Activated T-cell treated with anti-CD3 and anti-CD28 coated beads, Interleukin-2, amount 50 U/mL, for 48 hours (primary cell): ENCODE results near the gene PLCL2.
"Not testable (repeated sequence)": the region's sequence is repeated elsewhere in the genome, so short reads cannot be mapped to it uniquely, and the experiment has no call there.

Experiments used
- DNase-seq, 2 experiments: peaks; one replicate each; pipeline ENCODE4 v3.0.0-alpha.2; 2020

PLCL2 gene

DNA sequence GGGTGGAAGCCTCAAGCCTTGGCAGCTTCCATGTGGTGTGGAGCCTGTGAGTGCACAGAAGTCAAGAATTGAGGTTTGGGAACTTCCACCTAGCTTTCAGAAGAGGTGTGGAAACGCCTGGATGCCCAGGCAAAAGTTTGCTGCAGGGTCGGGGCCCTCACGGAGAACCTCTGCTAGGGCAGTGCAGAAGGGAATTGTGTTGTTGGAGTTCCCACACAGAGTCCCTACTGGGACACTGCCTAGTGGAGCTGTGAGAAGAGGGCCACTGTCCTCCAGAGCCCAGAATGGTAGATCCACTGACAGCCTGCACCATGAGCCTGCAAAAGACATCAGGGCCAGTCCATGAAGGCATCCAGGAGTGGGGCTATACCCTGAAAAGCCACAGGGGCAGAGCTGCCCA lies 243.9 kb downstream of the PLCL2 start:
- not testable (repeated sequence) for DNase-seq

DNA sequence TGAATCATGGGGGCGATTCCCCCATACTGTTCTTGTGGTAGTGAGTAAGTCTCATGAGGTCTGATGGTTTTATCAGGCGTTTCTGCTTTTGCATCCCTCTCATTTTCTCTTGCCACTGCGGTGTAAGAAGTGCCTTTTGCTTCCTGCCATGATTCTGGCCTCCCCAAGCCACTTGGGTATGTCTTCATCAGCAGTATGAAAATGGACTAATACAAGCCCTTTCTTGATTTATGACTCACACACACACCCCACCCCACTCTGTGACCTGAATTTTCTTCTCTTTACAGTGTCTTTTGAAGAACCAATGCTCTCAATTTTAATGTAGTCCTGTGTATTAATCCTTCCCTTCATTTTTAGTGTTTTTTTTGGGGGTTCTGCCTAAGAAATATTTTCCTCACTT lies 244.8 kb downstream of the PLCL2 start:
- no peak for DNase-seq

DNA sequence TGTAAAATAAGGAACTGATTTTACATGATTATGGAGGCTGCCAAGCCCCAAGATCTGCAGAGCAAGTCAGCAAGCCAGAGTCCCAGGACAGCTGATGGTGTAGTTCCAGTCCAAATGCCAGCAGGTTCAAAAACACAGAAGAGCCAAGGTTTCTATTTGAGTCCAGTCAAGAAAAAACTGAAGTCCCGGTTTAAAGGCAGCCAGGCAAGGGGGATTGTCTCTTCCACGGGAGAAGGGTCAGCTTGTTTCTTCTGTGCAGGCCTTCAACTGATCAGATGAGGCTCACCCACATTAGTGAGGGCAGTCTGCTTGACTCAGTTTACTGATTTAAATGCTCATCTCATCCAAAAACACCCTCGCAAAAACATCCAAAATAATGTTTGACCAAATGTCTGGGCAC lies 246.2 kb downstream of the PLCL2 start:
- DNase-seq: no peak

DNA sequence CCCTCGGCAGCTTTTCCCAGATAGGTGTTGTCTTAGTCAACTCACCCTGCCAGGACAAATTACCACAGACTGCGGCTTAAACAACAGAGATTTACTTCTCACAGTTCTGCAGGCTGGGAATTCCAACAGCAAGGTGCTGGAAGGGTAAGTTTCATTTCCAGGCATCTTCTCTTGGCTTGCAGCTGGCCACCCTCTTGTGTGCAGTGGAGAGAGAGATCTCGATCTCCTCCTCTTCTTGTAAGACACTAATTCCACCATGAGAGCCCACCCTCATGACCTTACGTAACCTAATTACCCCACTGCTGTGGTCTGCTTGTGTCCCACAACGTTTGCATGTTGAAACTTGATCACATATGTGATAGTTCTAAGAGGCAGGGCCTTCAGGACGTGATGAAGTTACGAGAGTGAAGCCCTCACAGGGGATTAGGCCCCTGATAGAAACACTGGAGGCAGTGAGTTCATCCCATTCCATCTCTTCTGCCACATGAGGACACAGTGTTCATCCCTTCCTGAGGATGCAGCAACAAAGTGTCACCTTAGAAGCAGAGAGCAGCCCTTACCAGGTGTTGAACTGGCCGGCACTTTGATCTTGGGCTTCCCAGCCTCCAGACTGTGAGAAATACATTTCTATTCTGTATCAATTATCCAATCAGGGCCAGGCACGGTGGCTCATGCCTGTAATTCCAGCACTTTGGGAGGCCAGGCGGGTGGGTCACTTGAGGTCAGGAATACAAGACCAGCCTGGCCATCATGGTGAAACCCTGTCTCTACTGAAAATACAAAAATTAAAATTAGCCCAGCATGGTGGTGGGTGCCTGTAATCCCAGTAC lies 247.7 kb downstream of the PLCL2 start:
- peak; percentile 5 to 8 for DNase-seq

DNA sequence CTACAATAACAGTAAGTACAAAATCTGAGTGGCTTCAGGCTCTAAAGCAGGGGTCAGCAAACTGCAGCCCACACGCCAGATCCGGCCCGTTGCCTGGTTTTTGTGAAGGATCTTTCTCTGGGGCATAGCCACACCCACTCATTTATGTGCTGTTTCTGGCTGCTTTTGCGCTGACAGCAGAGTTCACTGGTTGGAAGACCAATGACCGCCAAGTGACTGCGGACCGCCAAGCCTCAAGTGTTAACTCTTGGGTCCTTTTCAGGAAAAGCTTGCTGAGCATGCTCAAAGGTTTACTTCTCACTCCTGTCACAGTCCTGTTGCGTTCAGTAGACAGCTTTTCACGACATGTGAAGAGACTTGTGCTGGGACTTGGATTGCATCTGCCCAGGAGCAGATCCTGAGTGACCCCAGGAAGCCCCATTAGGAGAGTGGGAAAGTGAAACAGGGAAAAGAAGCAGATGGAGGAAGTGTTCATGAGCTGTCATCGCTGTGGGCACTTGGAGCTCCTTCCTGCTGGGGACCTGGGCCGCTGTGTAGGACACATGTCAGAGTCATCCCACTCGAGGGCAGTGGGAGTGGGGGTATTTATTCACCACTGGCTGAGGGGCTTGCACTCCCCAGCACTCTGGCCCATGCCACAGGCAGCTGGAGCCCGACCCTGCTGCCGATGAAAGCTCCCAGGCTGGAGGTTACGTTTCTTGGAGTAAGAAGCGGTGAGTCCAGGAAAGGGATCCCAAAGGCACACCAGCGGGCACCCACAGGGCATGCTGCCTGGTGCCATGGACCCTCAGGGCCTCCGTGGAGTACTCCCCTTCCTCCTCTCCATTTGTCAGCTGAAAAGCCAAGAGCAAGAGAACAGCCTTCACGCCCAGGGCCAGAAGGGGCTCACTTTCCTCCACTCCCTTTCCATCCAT lies 249.1 kb downstream of the PLCL2 start:
- peak in 1 of 2 experiments; percentile 6 for DNase-seq

DNA sequence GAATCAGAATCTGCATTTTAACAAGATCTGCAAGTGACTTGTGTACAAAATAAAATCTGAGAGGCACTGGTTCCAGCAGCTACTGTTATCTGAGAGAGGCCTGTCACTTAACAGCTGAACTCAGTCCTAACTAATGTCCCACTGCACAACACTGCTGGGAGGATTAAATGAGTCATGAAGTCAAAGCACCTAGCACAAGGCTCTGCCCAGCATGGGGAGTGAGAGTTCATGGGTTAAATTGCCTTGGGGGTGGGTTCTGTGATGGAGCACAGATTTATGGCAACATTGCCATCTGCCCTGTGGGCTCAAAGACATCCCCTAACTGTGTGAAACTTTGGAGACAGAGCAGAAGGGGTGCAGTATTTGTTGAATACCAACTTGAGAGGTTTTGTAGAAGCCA lies 250.9 kb downstream of the PLCL2 start:
- peak in 1 of 2 experiments; percentile 6 for DNase-seq

DNA sequence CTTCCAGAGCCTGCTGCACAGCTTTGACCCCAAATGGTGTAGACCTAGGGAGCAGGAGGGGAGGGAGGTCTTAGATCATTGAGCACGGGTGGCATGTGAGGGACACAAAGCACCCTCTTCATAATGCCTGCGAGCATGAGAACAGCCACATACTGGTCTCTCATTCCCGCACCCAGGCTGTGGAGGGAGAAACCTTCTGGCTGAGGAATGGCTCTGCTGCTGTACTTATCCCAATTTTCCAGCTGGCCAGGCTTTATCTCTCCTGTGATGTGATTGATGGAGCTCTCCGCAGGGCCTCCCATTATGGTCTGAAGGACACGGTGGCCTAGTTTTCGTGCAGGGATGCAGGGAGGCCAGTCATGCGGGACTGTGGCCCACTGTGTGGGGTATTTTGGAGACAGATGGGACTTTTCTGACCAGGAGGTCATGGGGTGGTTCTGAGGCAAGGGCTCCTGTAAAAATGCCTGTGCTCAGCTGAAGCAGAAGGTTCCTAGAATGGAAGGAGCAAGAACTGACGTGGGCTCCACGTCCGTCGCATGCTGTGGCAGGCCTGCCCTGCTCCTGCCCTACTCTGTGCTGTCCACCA lies 251.5 kb downstream of the PLCL2 start:
- peak in 1 of 2 experiments; percentile 6 for DNase-seq

DNA sequence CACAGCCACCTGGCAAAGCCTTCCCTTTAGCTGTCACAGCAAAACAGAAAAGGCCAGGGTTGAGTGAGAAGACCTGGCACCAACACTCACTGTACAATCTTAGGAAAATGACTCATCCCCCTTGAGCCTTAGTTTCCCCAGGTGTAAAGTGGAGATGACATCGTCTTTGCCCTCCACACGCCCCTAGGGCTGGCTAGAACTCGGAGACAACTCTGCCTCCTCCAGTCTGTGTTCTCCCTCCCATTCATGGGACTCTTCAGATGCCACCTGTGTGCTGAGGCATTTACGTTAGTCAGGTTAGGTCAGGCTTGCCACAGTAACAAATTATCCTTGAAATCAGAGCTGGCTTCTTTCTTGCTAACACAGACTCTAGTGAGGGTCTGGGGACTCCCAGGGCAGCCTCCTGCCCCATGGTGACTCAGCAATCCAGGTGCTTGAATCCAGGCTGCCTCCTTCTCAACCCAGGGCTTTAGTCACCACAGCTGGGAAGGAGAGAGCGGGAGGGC lies 252.6 kb downstream of the PLCL2 start:
- DNase-seq: no peak

DNA sequence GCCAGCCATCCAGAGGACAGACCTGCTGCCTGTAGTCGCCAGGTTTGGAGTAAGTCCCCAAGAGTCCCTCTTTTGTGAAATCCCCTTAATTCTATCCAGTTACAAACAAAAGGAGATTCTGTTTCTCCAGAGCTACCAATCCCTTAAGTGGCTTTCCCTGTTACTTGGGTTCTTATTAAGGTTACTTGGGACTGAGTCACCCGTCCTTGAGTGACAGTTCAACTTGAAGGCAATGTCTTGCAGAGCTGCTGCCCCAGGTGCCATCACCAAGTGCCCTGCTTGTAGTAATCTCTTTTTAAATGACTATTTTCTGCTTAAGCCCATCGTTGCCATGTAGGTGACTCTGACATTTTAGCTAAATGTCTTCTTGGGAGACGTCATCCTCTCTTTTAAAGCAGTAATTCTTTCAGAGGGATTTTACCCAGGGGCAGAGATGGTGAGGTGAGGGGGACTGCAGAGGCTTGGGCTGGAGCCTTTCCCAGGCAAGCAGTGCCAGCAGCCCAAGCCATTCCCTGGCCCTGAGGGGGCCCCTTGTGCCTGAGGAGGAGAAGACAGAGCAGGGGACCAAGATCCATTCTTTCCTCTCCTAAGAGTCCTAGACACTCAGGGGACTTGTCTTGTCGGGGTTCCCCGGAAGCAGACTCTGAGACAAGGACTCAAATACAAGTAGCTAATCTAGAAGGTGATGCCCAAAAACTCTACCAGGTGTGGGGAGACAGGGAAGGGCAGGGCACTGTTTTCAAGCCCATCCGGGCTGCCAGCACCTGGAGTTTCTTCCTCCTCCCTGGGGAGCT lies 253.7 kb downstream of the PLCL2 start:
- DNase-seq: no peak
